Hippocampal formation (tissue), 2 donors: ENCODE results near the gene ACOX3.

Source experiments
- DNase-seq, 2 donors: peaks; one replicate each; lab custom pipeline; 2025; lab: John Stamatoyannopoulos, UW

ACOX3 gene

DNA sequence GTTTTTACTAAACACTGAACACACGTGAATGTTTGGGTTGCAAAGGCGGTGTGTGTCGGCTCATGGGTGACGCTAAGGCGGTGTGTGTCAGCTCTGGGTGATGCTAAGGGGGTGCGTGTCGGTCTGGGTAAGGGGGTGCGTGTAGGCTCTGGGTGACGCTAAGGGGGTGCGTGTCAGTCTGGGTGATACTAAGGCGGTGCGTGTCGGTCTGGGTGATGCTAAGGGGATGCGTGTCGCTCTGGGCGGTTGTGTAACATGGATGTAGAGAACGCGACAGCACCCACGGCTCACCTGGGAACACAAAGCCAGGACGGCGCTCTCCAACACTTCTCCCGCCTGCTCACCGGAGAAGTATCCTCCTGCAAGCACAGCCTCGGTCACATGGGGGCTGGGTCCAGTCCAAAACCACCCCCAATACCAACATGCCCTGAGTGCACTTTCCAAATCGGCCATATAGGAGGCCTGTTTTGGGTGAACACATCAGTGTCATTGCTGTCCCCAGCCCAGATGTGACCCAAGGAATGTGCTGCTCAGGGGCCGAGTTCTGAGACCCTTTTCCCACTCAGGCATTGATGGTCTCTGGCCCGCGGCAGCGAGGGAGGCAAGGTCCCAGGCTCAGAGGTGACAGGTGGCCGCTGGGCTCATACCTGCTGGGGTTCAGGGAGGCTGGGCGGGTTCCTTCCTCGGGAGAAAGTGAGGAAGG, 67.1 kb downstream of the ACOX3 start:
- DNase-seq: no peak

DNA sequence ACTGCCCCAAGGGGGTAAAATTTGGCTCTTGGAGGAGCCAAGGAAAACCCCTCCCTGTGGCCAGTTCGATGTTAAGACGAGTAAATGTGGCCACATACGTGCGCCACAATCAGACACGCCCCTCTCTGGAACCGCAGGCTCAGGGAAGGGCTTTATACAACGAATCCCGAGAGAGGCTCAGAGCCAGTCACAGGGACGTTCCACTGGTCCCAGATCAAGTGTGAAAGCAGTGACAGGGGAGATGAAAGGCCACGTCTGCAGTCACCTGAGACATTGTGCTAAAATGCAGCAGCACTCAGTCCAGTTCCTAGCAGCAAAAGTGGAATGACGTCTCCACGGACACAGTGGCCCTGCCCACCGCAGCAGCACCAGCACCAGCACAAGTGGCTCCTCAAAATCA, 68.0 kb downstream of the ACOX3 start:
- DNase-seq: no peak

GRCh38 chr4:8371596-8371995, 68.9 kb downstream of the ACOX3 start:
- DNase-seq: no peak

DNA sequence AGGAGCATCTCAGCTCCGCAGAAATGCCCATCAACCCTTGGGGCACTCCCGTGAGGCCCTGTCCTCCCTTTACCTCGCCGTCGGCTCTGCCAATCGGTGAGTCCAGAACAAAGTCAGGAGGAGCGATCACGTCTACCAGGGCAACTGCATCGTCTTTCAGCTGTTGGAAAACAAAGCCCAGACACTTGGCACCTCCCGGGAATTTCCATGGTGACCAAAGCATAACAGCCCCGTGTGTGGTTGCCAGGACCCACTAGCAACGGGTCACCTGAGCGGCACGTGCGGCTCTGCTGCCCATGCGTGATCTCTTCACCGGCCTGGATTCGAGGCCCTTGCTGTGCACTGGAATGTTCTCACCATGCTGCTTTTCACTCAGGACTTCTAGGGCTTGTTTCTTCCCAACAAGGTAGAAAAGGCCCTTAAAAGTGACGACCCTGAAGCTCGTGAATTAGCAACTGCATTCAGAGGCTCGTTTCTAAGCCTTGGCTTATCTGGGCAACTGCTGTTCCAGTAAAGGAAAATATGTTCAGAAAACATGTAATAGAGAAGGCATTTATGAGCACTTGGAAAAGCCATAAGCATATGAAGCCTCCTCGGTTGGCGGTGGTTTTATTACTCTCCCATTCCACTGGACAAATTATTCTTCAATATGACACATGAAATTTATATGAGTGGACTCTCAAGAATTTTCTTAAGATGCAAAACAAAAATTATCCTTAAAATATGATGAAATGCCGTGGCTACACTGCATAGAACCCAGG, 69.5 kb downstream of the ACOX3 start:
- no peak for DNase-seq

DNA sequence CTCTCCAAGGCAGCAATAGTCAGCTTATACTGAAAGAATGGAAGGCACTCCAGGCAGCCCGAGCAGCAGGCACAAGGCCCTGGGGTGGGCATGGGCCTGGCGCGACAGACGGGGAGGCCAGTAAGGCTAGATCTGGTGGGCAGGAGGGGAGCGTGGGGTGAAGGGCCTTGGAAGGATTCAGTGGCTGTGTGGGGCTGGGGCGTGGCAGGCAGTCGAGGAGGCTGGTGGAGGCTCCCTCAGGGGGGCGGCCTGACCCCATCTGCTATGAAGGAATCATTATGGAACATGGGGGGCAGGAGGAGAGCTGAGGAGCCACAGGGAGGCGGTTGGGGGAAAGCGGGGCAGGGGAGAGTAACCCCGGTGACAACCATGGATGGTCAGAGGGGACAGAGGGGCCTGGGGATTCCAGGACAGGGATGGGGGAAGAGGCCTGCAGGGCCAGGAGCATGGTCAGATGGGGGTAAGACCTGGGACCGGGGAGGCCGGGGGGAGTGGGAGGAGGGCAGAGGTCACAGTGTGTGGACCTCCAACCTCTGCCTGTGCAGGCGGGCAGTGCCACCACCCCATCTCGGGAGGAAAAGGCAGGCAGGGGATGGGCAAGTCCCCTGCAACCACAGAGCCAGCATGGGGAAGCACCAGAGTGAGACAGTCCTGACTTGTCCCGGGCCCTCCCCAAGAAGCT, 70.3 kb downstream of the ACOX3 start:
- DNase-seq: no peak

DNA sequence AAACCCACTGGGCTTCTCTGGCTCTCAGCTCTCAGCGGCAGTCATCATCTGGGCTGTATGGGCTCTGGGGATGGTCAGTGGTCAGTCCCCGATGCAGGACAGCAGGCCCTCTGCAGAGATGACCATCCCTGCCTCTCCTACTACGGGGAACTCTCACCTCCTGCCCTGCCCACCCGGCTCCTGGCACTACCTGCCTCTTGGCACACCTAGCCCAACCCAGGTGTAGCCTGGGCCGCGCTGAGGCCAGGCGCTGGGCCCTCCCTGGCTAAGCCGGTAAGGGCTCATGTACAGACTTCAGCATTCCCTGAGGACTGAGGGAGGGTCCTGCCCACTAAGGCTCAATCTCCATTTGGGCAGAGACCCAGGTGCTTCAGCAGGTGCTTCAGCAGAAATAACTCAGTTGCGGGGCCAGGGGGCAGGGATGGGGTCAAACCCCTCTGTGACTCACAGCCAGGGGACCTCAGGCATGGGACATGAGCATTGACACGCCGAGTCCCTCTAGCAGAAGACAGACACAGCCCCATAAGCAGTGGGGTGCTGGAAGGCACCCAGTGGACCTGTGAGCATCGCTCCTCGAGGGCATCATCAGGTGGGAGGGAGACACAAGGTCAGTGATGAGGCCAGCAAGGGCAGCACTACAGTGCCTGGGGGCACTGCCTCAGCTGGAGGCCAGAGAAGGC, 71.0 kb downstream of the ACOX3 start:
- no peak for DNase-seq

DNA sequence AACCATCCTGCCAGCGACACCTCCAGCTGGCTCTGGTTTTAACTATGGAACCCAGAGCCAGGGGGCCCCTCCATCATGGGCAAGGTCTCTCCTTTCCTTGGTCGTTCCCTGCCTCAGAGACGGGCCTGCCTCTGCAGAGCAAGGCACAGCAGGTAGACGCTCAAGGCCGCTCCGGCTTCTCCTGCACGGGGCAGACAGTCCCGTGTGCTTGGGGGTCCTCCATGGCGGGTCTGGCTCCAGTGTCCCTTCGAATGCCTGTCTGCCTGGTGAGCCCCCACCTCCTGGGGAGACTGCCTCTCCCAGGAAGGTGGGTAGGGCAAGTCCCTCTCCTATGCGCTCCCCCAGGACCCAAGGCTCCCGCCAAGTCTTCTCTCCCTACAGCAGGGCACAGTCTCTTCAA, 71.5 kb downstream of the ACOX3 start:
- DNase-seq: no peak

GRCh38 chr4:8368061-8368481, 72.5 kb downstream of the ACOX3 start:
- DNase-seq: no peak

- no peak for DNase-seq
Measured at GRCh38 chr4:8366601-8367000, 73.9 kb downstream of the ACOX3 start.

GRCh38 chr4:8365951-8366350, 74.6 kb downstream of the ACOX3 start:
- DNase-seq: no peak

GRCh38 chr4:8365353-8365752, 75.2 kb downstream of the ACOX3 start:
- no peak for DNase-seq

DNA sequence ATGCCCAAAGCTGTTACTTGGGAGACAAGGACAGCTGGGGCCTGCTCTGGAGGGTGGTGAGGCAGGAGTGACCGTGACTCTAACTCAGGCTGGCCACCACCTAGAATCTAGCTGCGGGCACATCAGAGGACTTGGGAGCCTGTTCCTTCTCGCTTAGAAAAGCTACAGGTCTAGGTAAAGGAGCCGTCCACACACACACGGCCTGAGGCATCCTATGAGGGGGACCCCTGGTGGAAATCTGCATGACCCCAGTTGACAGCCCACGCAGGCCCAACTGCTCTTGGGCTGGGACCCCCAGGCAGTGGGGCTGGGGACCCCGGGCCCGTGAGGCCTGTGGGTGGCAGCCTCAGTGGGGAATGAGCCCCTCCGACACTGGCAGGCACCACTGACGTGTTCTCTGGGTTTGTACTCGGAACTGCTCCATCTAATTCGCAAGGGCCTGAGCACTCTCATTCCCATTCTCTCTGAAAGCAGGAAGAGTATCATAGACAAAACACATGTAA, 75.6 kb downstream of the ACOX3 start:
- no peak for DNase-seq

DNA sequence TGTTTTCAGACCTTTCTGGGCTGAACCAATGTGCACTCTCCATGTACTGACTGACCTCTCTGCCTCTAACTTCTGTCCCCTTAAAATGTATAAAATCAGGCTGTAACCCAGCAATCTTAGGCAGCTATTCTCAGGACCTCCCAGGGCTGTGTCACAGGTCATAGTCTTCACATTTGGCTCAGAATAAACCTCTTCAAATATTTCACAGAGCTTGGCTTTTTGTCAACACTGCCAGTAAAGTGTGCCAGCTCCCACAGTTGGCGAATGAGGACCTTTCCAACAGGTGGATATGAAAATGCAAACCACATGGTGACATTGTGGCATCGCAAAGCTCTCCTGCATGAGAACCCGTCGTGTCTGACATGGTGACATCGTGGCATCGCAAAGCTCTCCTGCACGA, 76.4 kb downstream of the ACOX3 start:
- DNase-seq: no peak

DNA sequence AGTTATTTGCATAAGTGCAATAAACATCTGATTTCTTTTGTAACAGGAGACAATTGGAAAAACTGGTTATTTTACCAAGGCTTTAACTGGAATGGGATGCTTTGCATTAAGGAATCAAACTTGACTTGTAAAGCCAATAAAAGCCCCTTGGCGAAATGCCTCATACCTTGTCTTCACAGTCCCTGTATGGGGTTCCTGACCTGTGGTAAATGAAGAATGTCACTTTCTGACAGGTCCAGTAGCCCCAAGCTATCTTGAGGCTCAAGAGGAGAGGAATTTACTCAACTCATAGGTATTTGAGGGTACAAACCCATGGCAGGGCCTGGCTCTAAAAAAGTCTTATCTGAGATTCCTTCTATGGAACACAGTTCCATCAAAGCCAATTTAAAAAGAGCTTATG, 78.0 kb downstream of the ACOX3 start:
- no peak for DNase-seq

GRCh38 chr4:8359193-8359592, 81.3 kb downstream of the ACOX3 start:
- DNase-seq: no peak

DNA sequence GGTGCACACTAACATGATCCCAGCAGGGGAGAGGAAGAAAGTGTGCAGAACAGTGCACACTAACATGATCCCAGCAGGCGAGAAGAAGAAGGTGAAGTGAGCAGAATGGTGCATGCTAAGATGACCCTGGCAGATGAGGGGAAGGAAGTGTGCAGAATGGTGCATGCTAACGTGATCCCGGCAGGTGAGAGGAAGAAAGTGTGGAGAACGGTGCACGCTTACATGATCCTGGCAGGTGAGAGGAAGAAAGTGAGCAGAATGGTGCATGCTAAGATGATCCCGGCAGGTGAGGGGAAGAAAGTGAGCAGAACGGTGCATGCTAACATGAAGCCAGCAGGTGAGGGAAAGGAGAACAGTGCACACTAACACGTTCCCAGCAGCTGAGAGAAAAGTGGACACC, 83.7 kb downstream of the ACOX3 start:
- DNase-seq: no peak

DNA sequence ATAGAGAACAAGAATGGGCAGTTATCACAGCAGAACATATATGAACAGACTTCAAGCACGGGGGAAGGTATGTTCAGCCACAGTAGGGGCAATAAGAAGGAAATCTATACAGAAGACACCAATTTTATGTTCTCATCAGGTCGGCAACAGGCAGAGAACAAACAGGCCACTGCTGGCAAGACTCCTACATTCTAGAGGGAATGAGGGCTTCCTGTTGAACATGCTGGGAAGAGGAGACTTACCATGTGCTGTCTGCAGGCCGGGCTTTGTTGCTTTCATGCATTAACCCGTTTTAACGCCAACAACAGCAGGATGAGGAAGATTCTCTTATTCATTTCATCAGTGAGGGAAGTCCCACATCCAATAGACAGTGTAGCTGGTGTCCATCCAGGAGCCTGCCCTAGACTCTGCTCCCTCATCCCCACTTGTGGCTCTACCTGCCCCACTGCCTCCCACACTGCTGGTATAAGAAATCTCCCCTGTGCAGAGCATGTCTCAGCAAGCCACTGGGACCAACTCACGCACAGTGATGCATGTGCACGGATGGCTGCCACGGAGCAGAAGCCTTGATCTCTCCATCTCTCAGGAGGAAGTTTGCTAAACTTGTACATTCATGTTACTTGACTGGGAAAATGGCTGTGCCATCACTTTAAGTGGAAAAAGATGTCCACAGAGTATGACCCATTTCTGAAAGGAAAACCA, 84.5 kb downstream of the ACOX3 start:
- no peak for DNase-seq

DNA sequence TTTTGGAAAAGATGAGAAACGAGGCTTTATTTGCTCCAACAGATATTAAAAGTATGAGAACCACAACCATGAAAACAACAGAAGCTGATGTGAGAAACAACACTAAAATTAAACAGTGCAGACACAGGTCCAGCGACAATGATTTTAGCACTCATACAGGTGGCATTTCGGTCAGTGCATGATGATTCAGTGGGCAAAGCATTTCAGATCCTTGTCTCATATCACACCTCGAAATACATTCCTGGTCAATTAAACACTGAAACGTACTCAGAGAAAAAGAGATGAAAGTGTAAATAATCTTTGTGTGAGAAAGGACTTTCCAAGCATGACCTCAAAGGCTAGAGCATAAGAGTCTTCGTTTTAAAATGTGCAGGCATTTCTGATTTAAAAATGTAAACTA, 85.2 kb downstream of the ACOX3 start:
- DNase-seq: no peak

DNA sequence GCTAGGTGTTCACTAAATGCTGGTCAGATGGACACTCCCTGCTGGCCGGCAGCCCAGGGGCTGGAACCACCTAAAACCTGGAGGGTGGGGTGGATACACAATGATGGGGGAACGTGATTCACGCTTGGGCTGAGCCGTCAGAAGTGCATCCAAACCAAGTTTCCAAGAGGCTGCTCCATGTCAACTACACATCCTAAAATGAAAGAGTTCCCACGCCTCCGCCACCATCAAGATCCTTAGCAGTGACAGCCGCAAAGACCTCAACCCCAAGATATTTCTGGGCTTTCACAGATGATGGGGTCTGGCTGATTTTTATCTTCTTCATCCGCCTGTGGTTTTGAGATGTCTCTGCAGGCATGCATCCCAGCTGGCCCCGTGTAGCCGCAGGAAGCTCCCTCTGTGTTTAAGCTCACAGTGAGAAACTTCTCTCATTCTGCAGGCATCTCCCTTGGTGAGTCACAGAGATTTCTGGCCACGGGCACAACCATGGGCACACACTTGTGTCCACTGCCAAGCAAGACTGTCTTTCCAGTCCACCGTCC, 86.5 kb downstream of the ACOX3 start:
- no peak for DNase-seq

DNA sequence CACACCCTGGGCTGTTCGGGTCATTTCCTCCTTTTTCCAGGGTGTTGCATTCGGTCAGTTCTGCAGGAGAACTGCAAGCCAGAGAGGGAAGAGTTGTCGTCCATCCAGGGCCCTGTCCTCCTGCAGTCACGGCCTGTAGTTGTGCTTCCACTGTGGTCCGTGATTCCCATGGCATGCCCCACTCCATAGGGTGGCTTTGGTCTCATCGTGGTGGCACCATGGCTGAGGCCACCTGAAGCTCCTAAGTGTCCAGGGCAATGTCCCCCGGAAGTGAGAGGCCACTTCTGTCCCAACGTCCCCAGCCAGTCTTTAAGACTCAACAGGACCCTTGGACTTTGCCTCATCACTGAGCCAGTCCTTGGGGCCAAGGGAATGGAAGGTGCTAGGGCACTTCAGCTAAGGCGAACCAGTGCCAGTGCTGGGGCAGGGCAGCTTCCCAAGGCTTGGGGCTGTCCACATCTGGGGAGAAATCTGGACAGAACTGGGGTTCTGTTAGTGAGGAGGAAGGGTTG, 87.3 kb downstream of the ACOX3 start:
- no peak for DNase-seq
